GM19397 (cell line): ENCODE data around the gene AOPEP.
"Not testable (repeated sequence)": the region's sequence is repeated elsewhere in the genome, so short reads cannot be mapped to it uniquely, and the experiment has no call there.

Source experiments
- ATAC-seq: cut with Tn5 transposase; IDR thresholded peaks from one replicate; pipeline ENCODE4 v1.9.1; 2021; ENCODE audit warnings: mild to moderate bottlenecking, moderate library complexity; ENCODE audit not compliant: unreplicated experiment

Gene AOPEP

GRCh38 chr9:94950579-94951323, 224.3 kb downstream of the AOPEP start:
- ATAC-seq: no peak

DNA sequence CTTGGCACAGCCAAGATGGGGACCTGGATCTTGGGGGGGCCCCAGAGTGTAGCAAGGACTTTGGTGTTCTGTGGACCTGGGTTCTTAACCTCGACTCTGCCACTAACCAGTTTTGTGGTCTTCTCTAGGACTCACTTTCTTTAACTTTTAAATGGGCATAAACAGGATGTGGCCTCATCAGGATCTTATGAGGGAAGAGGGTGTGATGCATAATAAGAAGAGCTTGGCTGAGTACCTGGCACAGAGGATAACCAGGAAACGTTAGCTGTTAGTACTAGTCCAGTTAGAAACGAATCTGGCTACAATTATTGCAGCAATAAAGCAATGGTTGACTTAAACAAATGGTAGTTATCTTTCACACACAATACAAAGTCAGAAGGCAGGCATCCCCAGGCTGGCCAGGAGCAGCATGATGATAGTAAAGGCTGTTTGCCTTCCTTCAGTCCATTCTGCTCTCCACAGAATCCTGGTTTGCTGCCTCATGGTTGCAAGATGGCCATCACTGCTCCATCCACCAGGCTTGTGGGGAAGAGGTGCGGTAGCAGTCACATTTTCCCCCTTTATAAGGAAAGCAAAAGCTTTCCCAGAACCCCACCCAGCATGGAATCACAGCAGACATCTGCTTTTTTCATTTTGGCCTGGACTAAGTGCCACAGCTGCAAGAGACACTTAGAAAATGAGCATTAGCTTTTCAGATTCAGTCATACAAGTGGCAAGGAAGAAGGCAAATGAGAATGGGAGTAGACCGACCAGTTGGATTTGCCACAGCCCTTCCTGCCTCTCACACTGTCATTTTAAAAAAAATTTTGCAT, 225.0 kb downstream of the AOPEP start:
- ATAC-seq: no peak

- peak; percentile 60 for ATAC-seq
These were observed 226.3 kb downstream of the AOPEP start for GRCh38 chr9:94952565-94953373.

DNA sequence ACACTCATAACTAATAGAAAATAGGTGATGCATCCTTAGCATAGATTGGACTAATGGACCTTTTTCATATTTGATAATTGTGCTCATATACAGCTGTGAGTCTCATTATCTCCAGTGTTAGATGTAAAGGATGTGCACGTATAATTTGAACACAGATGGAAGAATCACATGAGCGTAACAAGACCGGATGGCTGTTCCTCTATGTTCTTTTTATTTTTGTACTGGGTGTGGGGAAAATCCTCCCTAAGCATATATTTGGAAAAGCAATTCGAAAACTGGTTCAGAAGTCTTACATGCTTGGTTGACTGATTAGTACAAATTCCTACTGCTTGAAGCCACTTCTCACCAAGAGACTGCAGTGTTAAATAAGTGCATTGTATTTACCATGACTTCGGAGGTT, 230.2 kb downstream of the AOPEP start:
- no peak for ATAC-seq

DNA sequence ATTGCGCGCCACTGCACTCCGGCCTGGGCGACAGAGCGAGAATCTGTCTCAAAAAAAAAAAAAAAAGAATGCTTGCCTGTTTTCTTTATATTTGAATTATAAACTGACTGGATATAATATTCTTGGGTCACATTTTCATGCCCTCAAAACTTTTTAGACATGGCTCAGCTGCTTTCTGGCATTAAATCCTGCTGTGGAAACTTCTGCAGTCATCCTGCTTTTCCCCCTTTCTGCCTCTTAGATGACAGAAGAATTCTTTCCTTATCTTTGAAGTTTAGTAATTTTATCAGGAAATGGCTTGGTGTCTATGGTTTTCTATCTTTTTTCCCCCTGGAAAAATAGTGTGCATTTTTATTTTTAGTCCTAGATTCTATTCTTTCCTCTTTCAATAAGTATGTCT, 234.5 kb downstream of the AOPEP start:
- no peak for ATAC-seq

DNA sequence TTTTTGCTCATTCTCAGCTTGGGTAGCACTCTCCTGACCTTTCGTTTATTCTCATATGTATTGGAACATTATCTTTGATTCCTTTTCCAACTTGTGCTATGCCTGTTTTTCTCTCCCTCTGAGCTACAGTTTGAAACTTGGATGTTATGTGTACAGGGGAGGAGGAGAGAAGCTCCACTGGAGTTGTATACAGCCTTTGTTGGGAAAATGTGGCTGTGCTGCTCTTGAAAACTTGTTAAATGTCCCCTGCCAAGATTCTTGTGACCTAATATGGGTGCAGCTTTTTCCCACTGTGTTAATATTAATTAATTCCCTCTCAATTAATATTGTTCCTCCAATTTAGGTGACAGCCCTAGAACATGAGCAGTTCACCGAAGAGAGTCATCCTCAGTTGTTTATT, 235.4 kb downstream of the AOPEP start:
- no peak for ATAC-seq

DNA sequence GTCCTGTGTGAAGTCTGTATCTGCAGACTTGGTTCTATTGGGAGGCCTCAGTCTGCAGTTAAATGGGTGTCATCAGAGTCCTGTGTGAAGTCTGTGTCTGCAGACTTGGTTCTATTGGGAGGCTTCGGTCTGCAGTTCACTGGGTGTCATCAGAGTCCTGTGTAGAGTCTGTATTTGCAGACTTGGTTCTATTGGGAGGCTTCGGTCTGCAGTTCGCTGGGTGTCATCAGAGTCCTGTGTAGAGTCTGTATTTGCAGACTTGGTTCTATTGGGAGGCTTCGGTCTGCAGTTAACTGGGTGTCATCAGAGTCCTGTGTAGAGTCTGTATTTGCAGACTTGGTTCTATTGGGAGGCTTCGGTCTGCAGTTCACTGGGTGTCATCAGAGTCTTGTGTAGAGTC, 239.1 kb downstream of the AOPEP start:
- not testable (repeated sequence) for ATAC-seq

DNA sequence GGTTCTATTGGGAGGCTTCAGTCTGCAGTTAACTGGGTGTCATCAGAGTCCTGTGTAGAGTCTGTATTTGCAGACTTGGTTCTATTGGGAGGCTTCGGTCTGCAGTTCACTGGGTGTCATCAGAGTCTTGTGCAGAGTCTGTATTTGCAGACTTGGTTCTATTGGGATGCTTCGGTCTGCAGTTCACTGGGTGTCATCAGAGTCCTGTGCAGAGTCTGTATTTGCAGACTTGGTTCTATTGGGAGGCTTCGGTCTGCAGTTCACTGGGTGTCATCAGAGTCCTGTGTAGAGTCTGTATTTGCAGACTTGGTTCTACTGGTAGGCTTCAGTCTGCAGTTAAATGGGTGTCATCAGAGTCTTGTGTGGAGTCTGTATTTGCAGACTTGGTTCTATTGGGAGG, 239.5 kb downstream of the AOPEP start:
- not testable (repeated sequence) for ATAC-seq

DNA sequence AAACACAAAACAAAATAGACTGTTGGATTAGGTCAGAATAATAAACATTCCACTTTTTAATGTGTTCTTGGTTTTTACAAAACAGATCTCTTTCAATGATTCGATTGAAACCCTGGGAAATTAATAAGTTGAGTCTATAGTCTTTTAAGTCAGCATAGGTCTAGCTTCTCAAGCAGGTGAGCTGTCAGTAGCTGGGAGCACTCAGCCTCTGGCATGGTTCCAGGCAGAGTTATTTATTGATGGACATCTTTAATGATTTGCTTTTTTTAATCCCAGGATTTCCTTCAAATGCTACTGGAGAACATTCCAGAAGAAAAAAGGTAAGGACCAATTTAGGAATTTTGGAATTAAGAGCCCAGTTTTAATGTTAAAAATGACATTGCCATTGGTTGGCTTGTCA, 241.0 kb downstream of the AOPEP start:
- ATAC-seq: no peak

GRCh38 chr9:94971378-94972131, 245.1 kb downstream of the AOPEP start:
- no peak for ATAC-seq

DNA sequence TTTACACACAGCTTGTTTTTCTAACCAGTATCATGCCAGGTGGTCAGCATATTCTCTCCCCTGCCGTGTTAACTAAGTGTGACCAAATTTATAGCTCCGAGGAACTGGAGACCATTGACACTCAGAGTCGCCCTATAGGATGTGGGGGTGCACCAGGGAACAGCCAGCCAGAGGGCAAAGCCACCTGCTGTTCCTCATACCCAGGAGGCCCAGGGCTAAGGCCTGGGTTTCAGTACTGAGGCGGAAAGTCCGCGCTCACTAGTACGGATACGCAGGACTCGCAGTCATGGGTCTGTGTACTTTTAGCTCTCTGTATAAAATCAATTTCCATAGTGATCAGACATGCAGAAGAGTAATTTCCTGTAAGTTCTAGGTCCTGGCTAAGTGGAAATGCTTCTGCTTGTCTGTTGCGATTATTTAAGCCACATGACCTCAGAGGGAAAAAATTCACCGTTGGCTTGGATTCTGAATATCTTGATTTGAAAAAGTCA, 247.0 kb downstream of the AOPEP start:
- ATAC-seq: no peak

GRCh38 chr9:94974154-94974879, 247.8 kb downstream of the AOPEP start:
- no peak for ATAC-seq

- no peak for ATAC-seq
These were observed 249.0 kb downstream of the AOPEP start for GRCh38 chr9:94975480-94975879.

DNA sequence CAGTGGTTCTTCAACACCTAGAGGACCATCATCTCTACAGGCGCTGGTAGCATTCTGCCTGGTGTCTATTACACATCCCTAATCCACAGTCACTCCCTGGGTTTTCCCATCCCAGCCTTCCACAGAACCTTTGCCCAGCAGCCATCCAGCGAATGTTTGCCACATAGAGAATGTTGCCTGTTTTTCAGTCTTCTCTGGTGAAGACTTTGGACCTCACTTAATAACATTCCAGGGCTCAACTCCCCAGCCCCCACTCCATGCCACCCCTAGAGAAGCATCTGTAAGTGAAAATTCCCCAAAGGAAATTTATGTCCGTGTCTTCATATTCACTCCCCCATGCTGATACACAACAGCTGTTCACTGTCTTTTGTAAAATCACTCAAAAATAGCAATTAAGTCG, 249.6 kb downstream of the AOPEP start:
- ATAC-seq: no peak

- no peak for ATAC-seq
These were observed 250.9 kb downstream of the AOPEP start for GRCh38 chr9:94977416-94977815.

- ATAC-seq: no peak
These were observed 253.5 kb downstream of the AOPEP start for GRCh38 chr9:94979904-94980507.

- no peak for ATAC-seq
These were observed 254.6 kb downstream of the AOPEP start for GRCh38 chr9:94980947-94981722.

GRCh38 chr9:94981723-94982090, 255.2 kb downstream of the AOPEP start:
- no peak for ATAC-seq

- ATAC-seq: no peak
These were observed 255.7 kb downstream of the AOPEP start for GRCh38 chr9:94982211-94982610.
